GM21737 (cell line): Measurements from ENCODE around the gene SART3.
"Not testable (repeated sequence)": the region's sequence is repeated elsewhere in the genome, so short reads cannot be mapped to it uniquely, and the experiment has no call there.

Experiments
- ATAC-seq: cut with Tn5 transposase; IDR thresholded peaks from one replicate; pipeline ENCODE4 v1.9.1; 2021; ENCODE audit warnings: mild to moderate bottlenecking, moderate library complexity; ENCODE audit not compliant: unreplicated experiment

SART3 gene

GRCh38 chr12:108597559-108598471 lies 36.8 kb upstream of the SART3 start, which contains the start of gene TMEM119:
TSS of gene TMEM119 (minus strand) at chr12:108598084. CDS start at chr12:108592383, 5,701 bp downstream.
- no peak for ATAC-seq

- ATAC-seq, result no peak
These were observed 36.0 kb upstream of the SART3 start for GRCh38 chr12:108596854-108597558.

DNA sequence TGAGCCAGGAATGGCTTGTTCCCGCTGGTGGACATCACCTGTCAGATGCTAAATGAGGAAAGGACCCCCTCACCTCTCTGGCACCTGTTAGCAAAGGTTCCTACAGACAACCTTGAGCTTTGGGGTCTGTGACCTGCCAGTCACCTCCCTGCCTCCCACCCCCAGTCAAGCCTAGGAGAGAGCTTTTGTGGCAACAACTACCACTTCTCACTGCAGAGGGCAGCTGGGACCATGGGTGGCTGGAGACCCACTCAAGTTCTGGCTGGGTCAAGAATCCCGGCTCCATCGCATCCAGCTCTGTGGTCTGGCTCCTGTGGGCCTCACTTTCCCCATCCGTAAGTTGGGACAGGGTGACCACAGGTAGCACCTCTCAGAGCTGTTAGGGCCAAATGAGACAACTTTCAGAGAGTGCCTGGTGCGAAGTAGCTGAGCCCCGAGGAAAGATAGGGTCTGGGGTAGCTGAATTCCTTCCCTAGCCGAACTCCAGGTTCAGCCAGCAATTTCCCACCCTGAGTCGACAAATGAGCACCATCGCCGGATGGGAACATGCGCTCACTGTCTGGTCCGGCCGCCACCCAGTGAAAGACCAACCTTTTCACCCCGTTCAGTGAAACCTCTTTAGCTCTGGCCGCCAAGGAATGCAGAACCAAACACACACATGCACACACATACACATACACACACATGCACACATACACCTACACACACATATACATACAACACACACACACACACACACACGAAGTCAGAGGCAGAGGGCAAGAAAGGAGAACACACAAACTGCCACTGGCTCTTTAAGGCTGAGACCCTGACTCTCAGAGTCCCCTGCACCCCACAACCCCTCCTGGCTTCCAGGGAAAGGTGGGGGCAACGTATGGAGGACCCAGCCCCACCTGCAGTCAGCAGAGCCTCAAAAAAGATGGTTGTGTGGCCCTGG lies 35.0 kb upstream of the SART3 start:
- no peak for ATAC-seq

DNA sequence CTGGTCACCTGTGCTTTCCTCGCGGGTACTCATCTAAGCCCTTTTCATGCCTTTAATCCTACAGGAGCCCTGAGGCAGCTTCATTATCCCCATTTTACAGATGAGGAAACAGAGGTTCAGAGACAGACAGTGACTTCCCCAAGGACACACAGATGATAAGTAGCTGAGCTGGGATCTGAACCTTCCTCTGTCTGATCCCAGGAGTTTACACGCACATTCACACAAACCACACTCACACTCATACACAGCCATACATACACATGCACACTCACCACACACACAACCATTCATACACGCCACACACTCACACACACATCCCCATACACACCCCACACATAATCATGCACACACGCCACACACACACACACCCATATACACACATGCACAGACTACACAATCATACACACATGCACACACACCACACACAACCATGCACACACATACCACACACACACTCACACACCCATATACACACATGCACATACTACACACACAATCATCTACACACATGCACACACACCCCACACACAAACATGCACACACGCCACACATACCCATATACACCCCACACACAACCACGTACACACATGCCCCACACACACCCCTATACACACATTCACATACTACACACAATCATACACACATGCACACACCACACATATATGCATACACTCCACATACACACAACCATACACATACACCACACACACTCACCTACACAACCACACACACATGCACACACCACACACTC lies 34.2 kb upstream of the SART3 start:
- no peak for ATAC-seq

GRCh38 chr12:108594323-108594903 lies 33.4 kb upstream of the SART3 start:
- no peak for ATAC-seq

DNA sequence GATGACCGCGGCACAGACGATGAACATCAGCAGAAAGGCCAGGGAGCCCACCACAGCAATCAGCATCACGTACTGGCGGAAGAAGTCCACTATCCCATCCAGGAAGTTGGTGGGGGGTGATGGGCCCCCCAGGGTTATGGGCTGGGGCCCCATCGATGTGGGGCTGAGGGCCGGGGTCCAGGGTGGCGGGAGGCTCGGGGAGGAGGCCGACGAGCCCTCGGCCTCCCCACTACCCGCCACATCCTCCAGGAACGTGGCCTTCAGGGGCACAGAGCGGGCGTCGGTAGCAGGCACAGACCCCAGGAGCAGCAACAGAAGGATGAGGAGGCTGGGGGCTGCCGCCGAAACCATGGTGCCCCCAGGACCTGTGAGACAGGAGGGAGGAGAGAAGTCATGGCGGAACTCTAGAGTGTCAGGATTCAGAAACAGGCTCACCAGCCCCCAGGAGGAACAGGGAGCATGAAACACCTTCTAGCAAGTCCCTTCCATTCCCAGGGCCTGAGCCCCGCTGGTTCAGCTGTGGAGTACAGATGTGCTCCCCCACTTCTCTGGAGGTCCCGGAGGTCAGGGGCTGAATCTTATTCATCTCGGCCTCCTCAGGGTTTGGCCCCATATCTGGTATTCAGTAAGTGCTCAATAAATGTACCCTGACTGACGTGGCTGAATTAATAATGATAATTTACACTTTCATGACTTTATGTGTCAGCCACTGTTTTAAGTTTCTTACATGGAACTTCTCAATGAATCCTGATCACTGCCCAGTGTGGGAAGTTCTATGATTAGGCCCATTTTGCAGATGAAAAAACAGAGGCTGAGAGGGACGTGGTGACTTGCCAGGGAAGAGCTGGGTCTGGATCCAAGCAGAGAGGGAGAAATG lies 31.3 kb upstream of the SART3 start:
- no peak for ATAC-seq

- ATAC-seq, result no peak
These were observed 30.5 kb upstream of the SART3 start for GRCh38 chr12:108591267-108591980.

DNA sequence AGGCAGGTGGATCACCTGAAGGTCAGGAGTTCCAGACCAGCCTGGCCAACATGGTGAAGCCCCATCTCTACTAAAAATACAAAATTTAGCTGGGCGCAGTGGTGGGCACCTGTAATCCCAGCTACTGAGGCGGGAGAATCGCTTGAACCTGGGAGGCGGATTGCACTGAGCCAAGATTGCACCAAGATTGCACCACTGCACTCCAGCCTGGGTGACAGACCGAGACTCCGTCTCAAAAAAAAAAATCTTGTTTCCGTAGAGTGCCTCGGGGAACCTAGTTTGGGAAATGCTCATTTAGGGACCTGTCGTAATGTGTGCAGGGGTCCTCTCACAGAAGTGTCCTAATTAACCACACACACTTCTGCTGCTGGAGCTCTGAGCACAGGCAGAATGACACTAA lies 29.5 kb upstream of the SART3 start:
- not testable (repeated sequence) for ATAC-seq

GRCh38 chr12:108589840-108590229 lies 28.9 kb upstream of the SART3 start:
- ATAC-seq, result no peak

- ATAC-seq, result no peak
These were observed 28.3 kb upstream of the SART3 start for GRCh38 chr12:108589028-108589839.

- ATAC-seq, result no peak
These were observed 26.9 kb upstream of the SART3 start for GRCh38 chr12:108587826-108588225.

DNA sequence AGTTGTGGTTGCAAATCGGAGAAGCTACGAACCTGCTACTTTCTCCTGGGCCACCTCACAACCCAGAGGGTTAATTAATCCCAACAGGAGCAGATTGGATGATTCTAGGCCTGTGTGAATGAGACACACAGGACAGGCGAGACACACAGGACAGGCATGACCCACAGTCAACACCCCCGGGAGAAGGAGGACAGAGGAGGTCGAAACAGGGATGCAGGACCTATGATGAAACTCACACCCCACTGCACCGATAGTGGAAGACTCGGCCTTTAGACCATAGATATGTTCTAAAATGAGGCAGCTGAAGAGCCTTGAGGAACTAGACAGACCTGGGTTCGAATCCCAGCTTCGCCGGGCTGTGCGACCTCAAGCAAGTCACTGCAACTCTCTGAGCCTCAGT lies 25.3 kb upstream of the SART3 start:
- ATAC-seq, result no peak

DNA sequence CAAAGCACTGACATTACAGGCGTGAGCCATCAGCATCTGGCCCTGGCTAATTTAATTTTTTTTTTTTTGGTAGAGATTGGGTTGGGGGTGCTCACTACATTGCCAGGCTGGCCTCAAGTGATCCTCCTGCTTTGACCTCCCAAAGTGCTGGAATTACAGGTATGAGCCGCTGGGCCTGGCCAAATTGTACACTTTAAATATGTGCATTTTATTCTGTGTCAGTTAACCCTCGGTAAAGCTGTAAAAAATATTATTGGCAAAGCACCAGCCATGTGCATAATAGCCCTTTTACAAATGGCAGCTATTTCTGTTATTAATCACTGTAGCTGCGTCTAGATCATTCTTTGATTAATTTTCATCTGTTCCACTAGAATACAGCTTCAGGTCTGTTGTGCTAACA lies 24.9 kb upstream of the SART3 start:
- no peak for ATAC-seq

DNA sequence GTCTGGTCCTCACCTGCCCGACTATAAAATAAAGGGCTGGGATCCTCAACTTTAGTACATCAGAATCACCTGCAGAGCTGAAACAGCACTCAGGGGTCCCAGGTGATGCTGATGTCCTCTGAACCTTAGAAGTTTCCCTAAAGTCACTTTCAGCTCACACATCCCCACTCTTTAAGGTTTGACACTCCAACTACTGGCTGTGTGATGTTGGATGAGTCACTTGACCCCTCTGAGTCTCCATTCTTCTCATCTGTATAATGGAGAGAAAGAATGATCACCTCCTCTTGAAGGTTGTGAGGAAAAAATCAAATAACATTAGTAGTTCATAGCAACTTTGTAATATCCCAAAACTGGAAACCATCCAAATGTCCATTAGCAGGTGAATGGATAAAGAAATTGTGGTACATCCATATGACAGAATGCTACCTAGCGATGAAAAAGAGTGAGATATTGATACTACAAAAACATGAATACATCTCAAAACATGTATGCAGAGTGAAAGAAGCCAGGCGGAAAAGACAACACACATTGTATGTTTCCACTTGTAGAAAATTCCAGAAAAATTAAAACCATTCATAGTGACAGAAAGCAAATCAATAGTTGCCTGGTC lies 23.6 kb upstream of the SART3 start:
- no peak for ATAC-seq

- no peak for ATAC-seq
These were observed 23.0 kb upstream of the SART3 start for GRCh38 chr12:108583991-108584390.

DNA sequence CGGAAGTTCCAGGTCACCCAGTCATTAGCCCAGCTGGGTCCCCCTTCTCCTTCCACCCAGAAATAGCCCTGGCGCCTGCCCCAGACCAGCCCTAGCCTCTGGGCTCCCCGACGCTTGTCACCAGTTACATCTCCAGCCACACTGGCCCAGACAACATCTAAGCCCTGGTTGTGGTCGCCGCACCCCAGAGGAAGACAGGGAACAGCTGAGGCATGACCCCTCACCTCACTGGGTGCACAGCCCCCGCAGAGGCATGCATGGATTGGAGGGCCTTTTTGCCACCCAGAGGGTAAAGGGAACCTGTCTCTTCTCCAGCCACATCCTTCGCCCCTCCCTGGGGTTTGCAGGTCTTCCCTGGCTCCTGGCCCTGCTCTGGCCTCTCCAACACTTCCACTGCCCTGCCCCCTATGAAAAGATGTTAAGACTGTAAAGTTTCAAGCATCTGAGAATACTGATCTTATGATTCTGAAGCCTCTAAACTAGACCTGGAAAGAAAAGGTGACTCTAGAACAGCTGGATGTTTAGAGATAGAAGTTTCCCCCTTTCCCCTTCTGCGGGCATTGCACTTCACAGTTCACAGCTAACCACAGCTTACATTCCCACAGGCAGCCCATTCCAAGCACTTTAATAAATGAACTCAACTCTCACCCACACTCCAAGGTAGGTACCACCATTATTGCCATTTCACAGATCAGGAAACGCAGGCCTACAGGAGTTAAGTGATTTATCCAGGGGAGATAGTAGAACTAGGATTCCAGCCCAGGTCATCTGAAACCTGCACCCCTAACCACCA lies 22.2 kb upstream of the SART3 start:
- no peak for ATAC-seq
